Lung (tissue), 16 donors: ENCODE measurements around the gene SCN4A. TPM values are rescaled to one million over a fixed set of nuclear protein-coding genes. Genes with fewer than 3 reads are reported as not detected.
"Not testable (repeated sequence)": the region's sequence is repeated elsewhere in the genome, so short reads cannot be mapped to it uniquely, and the experiment has no call there.

Source experiments
- ATAC-seq: fragments of 200-7000 bp; cut with Tn5 transposase; one replicate; pipeline ENCODE4 v1.9.1; 2020; ENCODE audit warnings: moderate number of reproducible peaks; ENCODE audit not compliant: insufficient read depth, low FRiP score
- DNase-seq, 3 donors: peaks; one replicate each; pipeline ENCODE4 v3.0.0-alpha.2; 2013 to 2017
- H3K27ac ChIP-seq, 2 donors: one replicate each; pipeline ENCODE4 v1.5.1; 2013; ENCODE audit warnings: mild to moderate bottlenecking in 2 of 2, moderate library complexity in 2 of 2, control low read depth in 1 of 2, inconsistent platforms in 1 of 2, low read depth in 1 of 2, low read length in 1 of 2
- H3K27me3 ChIP-seq, 3 donors: one replicate each; pipeline ENCODE4 v1.5.1; 2013; ENCODE audit warnings: low read length in 2 of 3; ENCODE audit not compliant: control insufficient read depth in 3 of 3, insufficient read depth in 3 of 3
- H3K36me3 ChIP-seq, 4 donors: one replicate each; pipeline ENCODE4 v1.5.1; 2013; ENCODE audit warnings: low read length in 4 of 4, mild to moderate bottlenecking in 1 of 4, moderate library complexity in 1 of 4; ENCODE audit not compliant: control insufficient read depth in 4 of 4, insufficient read depth in 4 of 4
- H3K4me1 ChIP-seq, 5 donors: one replicate each; pipeline ENCODE4 v1.5.1; 2013; ENCODE audit warnings: low read length in 5 of 5, mild to moderate bottlenecking in 2 of 5, moderate library complexity in 1 of 5; ENCODE audit not compliant: control insufficient read depth in 5 of 5, insufficient read depth in 5 of 5
- H3K4me3 ChIP-seq: one replicate; pipeline ENCODE4 v1.5.1; 2013; ENCODE audit warnings: mild to moderate bottlenecking, control low read depth, moderate library complexity
- H3K9ac ChIP-seq, 2 donors: one replicate each; pipeline ENCODE4 v1.5.1; 2013; ENCODE audit warnings: low read length in 2 of 2, control low read depth in 1 of 2; ENCODE audit not compliant: insufficient read depth in 1 of 2
- H3K9me3 ChIP-seq, 4 donors: one replicate each; pipeline ENCODE4 v1.5.1; 2013; ENCODE audit warnings: low read length in 3 of 4, mild to moderate bottlenecking in 1 of 4, moderate library complexity in 1 of 4; ENCODE audit not compliant: control insufficient read depth in 4 of 4, insufficient read depth in 3 of 4
- WGBS, 2 donors: extraction: QIAGEN DNeasy Blood & Tissue Kit; methylation state at CpG; one replicate each; pipeline ENCODE4 v1.1.7; 2013; 5-methylcytosine and 5-hydroxymethylcytosine counted together
- long read RNA-seq, 5 donors: transcript quantifications; one replicate each; lab custom pipeline, GENCODE V29; 2026
- polyA plus RNA-seq, 2 donors: library from polyadenylated mRNA; stranded (reverse); fragments of 200-250 nt; gene quantifications; one replicate each; pipeline ENCODE4 v1.2.1, GENCODE V29; 2013
- total RNA-seq, 2 donors: library from RNA; depleted of rRNA in 1 of 2; stranded (reverse); fragments of >200 nt in 1 of 2; gene quantifications; one replicate each; pipeline ENCODE4 v1.2.1, GENCODE V29; 2014 to 2021
- TF ChIP-seq, protein P1 (sequence below): IDR thresholded peaks from 2 replicates; pipeline ENCODE4 v1.5.1; 2012; ENCODE audit warnings: mild to moderate bottlenecking; ENCODE audit errors: control extremely low read depth, extremely low read depth
- donor health status: control.
- donor health status: control.
- donor health status: Bipolar disorder and iron deficiency.
- donor health status: healthy.
- donor health status: DM: yes; HTN: yes; CAD: no.

The SCN4A gene
- total RNA-seq (under 1 TPM; 0.31 to 0.49 TPM), polyA plus RNA-seq (under 1 TPM; 0.11 to 0.12 TPM)
- long read RNA-seq, donor 1 = 0 reads
- long read RNA-seq, donor 2 = 0 reads
- long read RNA-seq, donor 3 = 0 reads
- long read RNA-seq, donor 4 = 0 reads
- long read RNA-seq, donor 5 = 0 reads

DNA sequence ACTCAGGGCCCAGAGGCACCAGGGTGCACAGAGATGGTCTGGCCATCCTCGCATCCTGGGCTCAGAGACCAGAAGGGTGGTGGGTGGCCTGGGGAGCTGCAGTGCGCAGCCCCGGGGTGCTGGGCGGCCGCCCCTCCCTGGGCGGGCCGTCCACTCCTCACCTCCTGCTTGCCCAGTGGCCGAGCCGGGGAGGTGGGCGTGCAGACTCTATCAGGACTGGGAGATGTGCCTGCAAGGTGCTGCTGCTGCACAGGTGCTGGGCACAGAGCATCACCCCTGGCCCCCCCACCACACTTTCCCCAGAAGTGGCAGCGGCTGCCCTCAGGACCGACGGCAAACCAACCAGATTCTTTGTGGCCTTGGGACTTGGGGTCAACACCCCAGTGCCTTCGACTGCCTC is at the start of gene SCN4A:
Gene SCN4A, minus strand, starts transcription at position 123 of the 400 bp plus-strand sequence. Its CDS starts 77 bp downstream, at position 46.
- Histone ChIP-seq H3K9ac (no peak within 1 kb of the TSS), H3K4me1 (no peaks in the 10 kb centered on the region), H3K4me3 (no peak within 1 kb of the TSS), H3K9me3 (no peaks in the 10 kb centered on the region), H3K27me3 (no peaks in the 10 kb centered on the region), H3K36me3 (no peaks in the 10 kb centered on the region), H3K27ac (no peak within 1 kb of the TSS)
- ATAC-seq (no peak), DNase-seq (no peak)
- TF ChIP-seq, protein P1, sequence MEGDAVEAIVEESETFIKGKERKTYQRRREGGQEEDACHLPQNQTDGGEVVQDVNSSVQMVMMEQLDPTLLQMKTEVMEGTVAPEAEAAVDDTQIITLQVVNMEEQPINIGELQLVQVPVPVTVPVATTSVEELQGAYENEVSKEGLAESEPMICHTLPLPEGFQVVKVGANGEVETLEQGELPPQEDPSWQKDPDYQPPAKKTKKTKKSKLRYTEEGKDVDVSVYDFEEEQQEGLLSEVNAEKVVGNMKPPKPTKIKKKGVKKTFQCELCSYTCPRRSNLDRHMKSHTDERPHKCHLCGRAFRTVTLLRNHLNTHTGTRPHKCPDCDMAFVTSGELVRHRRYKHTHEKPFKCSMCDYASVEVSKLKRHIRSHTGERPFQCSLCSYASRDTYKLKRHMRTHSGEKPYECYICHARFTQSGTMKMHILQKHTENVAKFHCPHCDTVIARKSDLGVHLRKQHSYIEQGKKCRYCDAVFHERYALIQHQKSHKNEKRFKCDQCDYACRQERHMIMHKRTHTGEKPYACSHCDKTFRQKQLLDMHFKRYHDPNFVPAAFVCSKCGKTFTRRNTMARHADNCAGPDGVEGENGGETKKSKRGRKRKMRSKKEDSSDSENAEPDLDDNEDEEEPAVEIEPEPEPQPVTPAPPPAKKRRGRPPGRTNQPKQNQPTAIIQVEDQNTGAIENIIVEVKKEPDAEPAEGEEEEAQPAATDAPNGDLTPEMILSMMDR = no peak
- whole genome bisulfite sequencing, 2 donors = 97 to 98% methylated on average over 11 to 14 of the region's 14 CpGs

GRCh38 chr17:64020056-64020766 is 47.5 kb upstream of the SCN4A start, which contains the start of gene ICAM2:
Gene ICAM2, minus strand, starts transcription at chr17:64020633. Its CDS starts 13,942 bp downstream, at chr17:64006691.
- DNase-seq = peak in 2 of 3 donors; percentile 26 to 62
- H3K4me3 ChIP-seq = peak within 1 kb of the TSS; percentile 23
- ATAC-seq = peak; percentile 66
- TF ChIP-seq, protein P1 = no peak
- peaks cover 0 to 13% (median 7%) of the 10 kb centered on the region in 5 donors for H3K4me1 ChIP-seq
- 3 to 14% methylated on average over 23 of the region's 23 CpGs for WGBS, 2 donors
- H3K36me3 ChIP-seq = no peaks in the 10 kb centered on the region
- H3K9ac ChIP-seq = peak within 1 kb of the TSS; percentile 33 to 59
- no peaks in the 10 kb centered on the region for H3K9me3 ChIP-seq
- H3K27ac ChIP-seq = peak within 1 kb of the TSS; percentile 58 to 80
- no peaks in the 10 kb centered on the region for H3K27me3 ChIP-seq

- ATAC-seq = not testable (repeated sequence)
Observed at GRCh38 chr17:64019551-64019961, 46.8 kb upstream of the SCN4A start.

GRCh38 chr17:64017381-64017980 is 44.8 kb upstream of the SCN4A start:
- DNase-seq (no peak), ATAC-seq (no peak)
- Histone ChIP-seq H3K9me3 (no peaks in the 10 kb centered on the region), H3K9ac (no peak overlapping the region), H3K4me3 (no peak overlapping the region), H3K4me1 (peaks cover 0 to 7% (median 7%) of the 10 kb centered on the region in 5 donors), H3K27ac (no peak overlapping the region), H3K27me3 (no peaks in the 10 kb centered on the region), H3K36me3 (no peaks in the 10 kb centered on the region)
- 79 to 80% methylated on average over 2 of the region's 2 CpGs for WGBS, 2 donors
- TF ChIP-seq, protein P1 = no peak

More at GRCh38 chr17:64019551-64019961, 46.8 kb upstream of the SCN4A start:
- H3K27ac ChIP-seq = peak overlapping the region in 1 of 2 donors; percentile 78
- peaks cover 0 to 13% (median 7%) of the 10 kb centered on the region in 5 donors for H3K4me1 ChIP-seq
- not testable (repeated sequence) for H3K36me3 ChIP-seq, H3K27me3 ChIP-seq, H3K9ac ChIP-seq, DNase-seq, H3K9me3 ChIP-seq
- WGBS, 2 donors = 65 to 68% methylated on average over 9 of the region's 9 CpGs
- peak overlapping the region; percentile 23 for H3K4me3 ChIP-seq
